Measurements from ENCODE around the gene ZNF264. TPM values are rescaled to one million over a fixed set of nuclear protein-coding genes. Genes with fewer than 3 reads are reported as not detected.

Gene ZNF264
- total RNA-seq, 2 experiments from 2014 or later = 40.5 to 40.7 TPM

GRCh38 chr19:57171551-57172081 lies 19.7 kb upstream of the ZNF264 start:
- H3K27ac Mint-ChIP-seq = peak overlapping the region; percentile 27
- peaks cover 36% of the 10 kb centered on the region for H3K27me3 Mint-ChIP-seq
- Histone ChIP-seq H3K36me3 (ENCODE audit: insufficient read depth, low read length) (no peaks in the 10 kb centered on the region), H3K9me3 (ENCODE audit: control insufficient read depth in 1 of 2, insufficient read depth in 1 of 2, low read length in 2 of 2) (peaks cover 19 to 32% of the 10 kb centered on the region in 2 experiments), H3K4me3 (ENCODE audit: low read length) (peak overlapping the region; percentile 46), H3K27me3 (ENCODE audit: control insufficient read depth in 1 of 2, insufficient read depth in 2 of 2, low read length in 2 of 2) (peaks cover 4 to 12% of the 10 kb centered on the region in 2 experiments), H3K27ac (ENCODE audit: low read depth in 1 of 2, low read length in 2 of 2) (no peak overlapping the region), H3K4me1 (ENCODE audit: insufficient read depth, low read length) (peaks cover 12% of the 10 kb centered on the region)
- H3K4me1 Mint-ChIP-seq (ENCODE audit: low read depth) = peaks cover 14% of the 10 kb centered on the region
- ATAC-seq (ENCODE audit: poor library complexity) = peak; percentile 73
- POLR2A ChIA-PET = no interaction called here
- TF ChIP-seq CTCF (IDR thresholded peaks at IDR 0.05) = no peak
- peak in 10 of 14 experiments; percentile 11 to 66 (median 34) for DNase-seq
- H3K4me3 Mint-ChIP-seq = peak overlapping the region; percentile 78
- peaks cover 29% of the 10 kb centered on the region for H3K9me3 Mint-ChIP-seq
- intact Hi-C loops (cut with DNase I, micrococcal nuclease) = no loop called here
- CTCF ChIA-PET = no interaction called here
- peaks cover 39% of the 10 kb centered on the region for H3K36me3 Mint-ChIP-seq (ENCODE audit: low read depth)

- Mint-ChIP-seq H3K36me3 (ENCODE audit: low read depth) (peaks cover 62% of the 10 kb centered on the region), H3K4me1 (ENCODE audit: low read depth) (peaks cover 36% of the 10 kb centered on the region), H3K27me3 (peaks cover 16% of the 10 kb centered on the region), H3K4me3 (peak overlapping the region; percentile 97), H3K27ac (peak overlapping the region; percentile 98), H3K9me3 (peaks cover 18% of the 10 kb centered on the region)
- POLR2A ChIA-PET = interaction anchor here (0.9 to 1.9 kb wide), 5 partner anchors 14 to 1114 kb away, joined by 3 to 6 read pairs (median 4); partner anchors contain the start of genes ERVK3-1, ZNF274, ZNF304 and ZNF805
- TF ChIP-seq CTCF (IDR thresholded peaks at IDR 0.05) = no peak
- DNase-seq = no peak
- CTCF ChIA-PET = no interaction called here
- H3K36me3 ChIP-seq (ENCODE audit: insufficient read depth, low read length) = peaks cover 24% of the 10 kb centered on the region
- H3K4me1 ChIP-seq (ENCODE audit: insufficient read depth, low read length) = peaks cover 27% of the 10 kb centered on the region
- H3K27ac ChIP-seq (ENCODE audit: low read depth in 1 of 2, low read length in 2 of 2) = no peak overlapping the region
- H3K9me3 ChIP-seq (ENCODE audit: control insufficient read depth in 1 of 2, insufficient read depth in 1 of 2, low read length in 2 of 2) = peaks cover 22 to 43% of the 10 kb centered on the region in 2 experiments
- intact Hi-C loops (cut with DNase I, micrococcal nuclease) = loop anchor here in 1 of 2 experiments (2.0 kb wide), 1 partner anchor 50 kb away; the partner anchor contains the start of gene ZNF805
- H3K27me3 ChIP-seq (ENCODE audit: control insufficient read depth in 1 of 2, insufficient read depth in 2 of 2, low read length in 2 of 2) = peaks cover 0 to 5% of the 10 kb centered on the region in 2 experiments
- H3K4me3 ChIP-seq (ENCODE audit: low read length) = no peak overlapping the region
- no peak for ATAC-seq (ENCODE audit: poor library complexity)
Observed at GRCh38 chr19:57190301-57190700, 999 bp upstream of the ZNF264 start.

- peaks cover 26% of the 10 kb centered on the region for H3K9me3 Mint-ChIP-seq
- Histone ChIP-seq H3K36me3 (ENCODE audit: insufficient read depth, low read length) (peaks cover 41% of the 10 kb centered on the region), H3K9me3 (ENCODE audit: control insufficient read depth in 1 of 2, insufficient read depth in 1 of 2, low read length in 2 of 2) (peaks cover 17 to 35% of the 10 kb centered on the region in 2 experiments), H3K27ac (ENCODE audit: low read depth in 1 of 2, low read length in 2 of 2) (peak overlapping the region; percentile 37 to 70), H3K27me3 (ENCODE audit: control insufficient read depth in 1 of 2, insufficient read depth in 2 of 2, low read length in 2 of 2) (no peaks in the 10 kb centered on the region), H3K4me1 (ENCODE audit: insufficient read depth, low read length) (peaks cover 27% of the 10 kb centered on the region), H3K4me3 (ENCODE audit: low read length) (peak overlapping the region; percentile 91)
- H3K27me3 Mint-ChIP-seq = peaks cover 10% of the 10 kb centered on the region
- POLR2A ChIA-PET = interaction anchor here (1.1 to 1.9 kb wide), 4 partner anchors 21 to 159 kb away, joined by 3 to 6 read pairs (median 5); partner anchors contain the start of genes ZNF304 and ZNF805
- DNase-seq = no peak
- peak; percentile 7 for ATAC-seq (ENCODE audit: poor library complexity)
- peaks cover 76% of the 10 kb centered on the region for H3K36me3 Mint-ChIP-seq (ENCODE audit: low read depth)
- peak overlapping the region; percentile 97 for H3K4me3 Mint-ChIP-seq
- no peak for TF ChIP-seq CTCF (IDR thresholded peaks at IDR 0.05)
- peak overlapping the region; percentile 98 for H3K27ac Mint-ChIP-seq
- H3K4me1 Mint-ChIP-seq (ENCODE audit: low read depth) = peaks cover 44% of the 10 kb centered on the region
- CTCF ChIA-PET = no interaction called here
- intact Hi-C loops (cut with DNase I, micrococcal nuclease) = no loop called here
Observed at GRCh38 chr19:57192077-57192420, 749 bp downstream of the ZNF264 start.
